Measurements from ENCODE around the gene SON. TPM values are rescaled to one million over a fixed set of nuclear protein-coding genes. Genes with fewer than 3 reads are reported as not detected.

The SON gene
- total RNA-seq, 6 donors from 2014 or later = 236 to 1,038 (median 307) TPM

- Histone ChIP-seq H3K4me1 (peaks cover 10 to 14% (median 12%) of the 10 kb centered on the region in 4 donors), H3K9me3 (no peaks in the 10 kb centered on the region), H3K27me3 (no peaks in the 10 kb centered on the region), H3K4me3 (no peak overlapping the region), H3K27ac (no peak overlapping the region), H3K36me3 (peaks cover 58 to 98% (median 80%) of the 10 kb centered on the region in 4 donors)
- no peak for ATAC-seq (ENCODE audit: low FRiP score in 2 of 2)
- no peak for DNase-seq
- WGBS, 2 donors = 97 to 100% methylated on average over 9 to 12 of the region's 12 CpGs
- TF ChIP-seq CTCF (IDR thresholded peaks at IDR 0.05) = no peak
- no peak for TF ChIP-seq POLR2A (IDR thresholded peaks at IDR 0.05)
- no peak for TF ChIP-seq POLR2AphosphoS5 (IDR thresholded peaks at IDR 0.05)
- TF ChIP-seq EP300 (IDR thresholded peaks at IDR 0.05) = no peak
These were observed 10.3 kb downstream of the SON start for GRCh38 chr21:33552999-33553598.

- no peak for ATAC-seq (ENCODE audit: low FRiP score in 2 of 2)
- Histone ChIP-seq H3K9me3 (no peaks in the 10 kb centered on the region), H3K4me1 (peaks cover 10 to 14% (median 11%) of the 10 kb centered on the region in 4 donors), H3K4me3 (no peak overlapping the region), H3K27ac (no peak overlapping the region), H3K27me3 (no peaks in the 10 kb centered on the region), H3K36me3 (peaks cover 70 to 98% (median 83%) of the 10 kb centered on the region in 4 donors)
- TF ChIP-seq POLR2AphosphoS5 (IDR thresholded peaks at IDR 0.05) (no peak), EP300 (IDR thresholded peaks at IDR 0.05) (no peak), POLR2A (IDR thresholded peaks at IDR 0.05) (no peak), CTCF (IDR thresholded peaks at IDR 0.05) (no peak)
- 94 to 95% methylated on average over 18 of the region's 18 CpGs for WGBS, 2 donors
- DNase-seq = no peak
These were observed 11.6 kb downstream of the SON start for GRCh38 chr21:33554236-33554981.

GRCh38 chr21:33554982-33555344 is 12.1 kb downstream of the SON start:
- no peak for TF ChIP-seq POLR2A (IDR thresholded peaks at IDR 0.05)
- no peak for TF ChIP-seq EP300 (IDR thresholded peaks at IDR 0.05)
- no peak for TF ChIP-seq CTCF (IDR thresholded peaks at IDR 0.05)
- no peak for TF ChIP-seq POLR2AphosphoS5 (IDR thresholded peaks at IDR 0.05)
- peaks cover 10 to 14% (median 11%) of the 10 kb centered on the region in 4 donors for H3K4me1 ChIP-seq
- peaks cover 72 to 98% (median 83%) of the 10 kb centered on the region in 4 donors for H3K36me3 ChIP-seq
- no peaks in the 10 kb centered on the region for H3K9me3 ChIP-seq
- ATAC-seq (ENCODE audit: low FRiP score in 2 of 2) (no peak), DNase-seq (peak in 1 of 2 donors; percentile 73)
- no peak overlapping the region for H3K4me3 ChIP-seq
- H3K27me3 ChIP-seq = no peaks in the 10 kb centered on the region
- WGBS, 2 donors = 96 to 97% methylated on average over 28 to 32 of the region's 32 CpGs
- H3K27ac ChIP-seq = no peak overlapping the region

GRCh38 chr21:33557447-33557846 is 14.6 kb downstream of the SON start:
- WGBS, 2 donors = 96 to 98% methylated on average over 19 of the region's 19 CpGs
- Histone ChIP-seq H3K9me3 (no peaks in the 10 kb centered on the region), H3K27me3 (no peaks in the 10 kb centered on the region), H3K36me3 (peaks cover 58 to 97% (median 74%) of the 10 kb centered on the region in 4 donors), H3K4me3 (no peak overlapping the region), H3K27ac (no peak overlapping the region), H3K4me1 (peaks cover 10 to 14% (median 12%) of the 10 kb centered on the region in 4 donors)
- no peak for DNase-seq
- ATAC-seq (ENCODE audit: low FRiP score in 2 of 2) = no peak
- no peak for TF ChIP-seq POLR2A (IDR thresholded peaks at IDR 0.05)
- TF ChIP-seq POLR2AphosphoS5 (IDR thresholded peaks at IDR 0.05) = no peak
- no peak for TF ChIP-seq CTCF (IDR thresholded peaks at IDR 0.05)
- no peak for TF ChIP-seq EP300 (IDR thresholded peaks at IDR 0.05)

All from upper lobe of left lung (tissue), 6 donors.